SK-N-SH treated with all-trans-retinoic acid at 6 μM for 48 hours (cell line): ENCODE data around the gene TAOK3.

ENCODE experiments used
- ATAC-seq: fragments of 200-7000 bp; cut with Tn5 transposase; 3 replicates; pipeline ENCODE4 v1.9.1; 2020; ENCODE audit warnings: mild to moderate bottlenecking, moderate library complexity
- ARNTL ChIP-seq: fragments of 450-650 bp; formaldehyde crosslinking; IDR thresholded peaks from 2 replicates; pipeline ENCODE4 v1.5.0; 2020; ENCODE audit warnings: low read depth, mild to moderate bottlenecking, moderate library complexity, borderline replicate concordance
- BACH2 ChIP-seq: fragments of 250-450 bp; sonication (Bioruptor Pico); IDR thresholded peaks from 2 replicates; pipeline ENCODE4 v1.9.0; 2021; ENCODE audit warnings: mild to moderate bottlenecking, borderline replicate concordance
- CREB5 ChIP-seq: fragments of 250-450 bp; sonication (Bioruptor Pico); IDR thresholded peaks from 2 replicates; pipeline ENCODE4 v1.5.1; 2020; ENCODE audit warnings: low read depth, mild to moderate bottlenecking, moderate library complexity
- CSDC2 ChIP-seq: fragments of 250-450 bp; sonication (Bioruptor Pico); IDR thresholded peaks from 2 replicates; pipeline ENCODE4 v1.5.0; 2020; ENCODE audit warnings: mild to moderate bottlenecking, moderate library complexity
- CSRNP3 ChIP-seq: fragments of 250-450 bp; sonication (Bioruptor Pico); IDR thresholded peaks from 2 replicates; pipeline ENCODE4 v1.5.1; 2021; ENCODE audit warnings: mild to moderate bottlenecking, moderate library complexity
- ESRRG ChIP-seq: fragments of 250-450 bp; sonication (Bioruptor Pico); IDR thresholded peaks from 2 replicates; pipeline ENCODE4 v1.6.1; 2021; ENCODE audit warnings: mild to moderate bottlenecking
- GLIS3 ChIP-seq: fragments of 250-450 bp; sonication (Bioruptor Pico); IDR thresholded peaks from 2 replicates; pipeline ENCODE4 v1.5.0; 2020; ENCODE audit warnings: mild to moderate bottlenecking, moderate library complexity
- ISL1 ChIP-seq: fragments of 250-450 bp; sonication (Bioruptor Pico); IDR thresholded peaks from 2 replicates; pipeline ENCODE4 v2.1.2; 2022; ENCODE audit warnings: mild to moderate bottlenecking, moderate library complexity
- OSR1 ChIP-seq: fragments of 250-450 bp; sonication (Bioruptor Pico); IDR thresholded peaks from 2 replicates; pipeline ENCODE4 v1.8.0; 2022; ENCODE audit warnings: moderate library complexity, mild to moderate bottlenecking, inconsistent platforms
- PATZ1 ChIP-seq: fragments of 250-450 bp; sonication (Bioruptor Pico); IDR thresholded peaks from 2 replicates; pipeline ENCODE4 v1.8.0; 2020; ENCODE audit warnings: mild to moderate bottlenecking, moderate library complexity, borderline replicate concordance
- POU6F1 ChIP-seq: fragments of 250-450 bp; sonication (Bioruptor Pico); IDR thresholded peaks from 2 replicates; pipeline ENCODE4 v1.8.0; 2021; ENCODE audit warnings: low read depth, mild to moderate bottlenecking, moderate library complexity, borderline replicate concordance
- RARB ChIP-seq: fragments of 250-450 bp; sonication (Bioruptor Pico); IDR thresholded peaks from 2 replicates; pipeline ENCODE4 v1.8.0; 2021; ENCODE audit warnings: mild to moderate bottlenecking, moderate library complexity
- SNAI2 ChIP-seq: fragments of 250-450 bp; sonication (Bioruptor Pico); IDR thresholded peaks from 2 replicates; pipeline ENCODE4 v1.5.0; 2020; ENCODE audit warnings: mild to moderate bottlenecking, moderate library complexity
- TCF4 ChIP-seq: fragments of 250-450 bp; sonication (Bioruptor Pico); IDR thresholded peaks from 2 replicates; pipeline ENCODE4 v1.8.0; 2021; ENCODE audit warnings: mild to moderate bottlenecking, moderate library complexity, borderline replicate concordance
- TOX ChIP-seq: fragments of 250-450 bp; sonication (Bioruptor Pico); IDR thresholded peaks from 2 replicates; pipeline ENCODE4 v1.8.0; 2021; ENCODE audit warnings: mild to moderate bottlenecking, moderate library complexity, borderline replicate concordance
- ZC3H10 ChIP-seq: fragments of 250-450 bp; sonication (Bioruptor Pico); IDR thresholded peaks from 2 replicates; pipeline ENCODE4 v1.5.1; 2021; ENCODE audit warnings: mild to moderate bottlenecking, moderate library complexity
- ZFP3 ChIP-seq: fragments of 250-450 bp; sonication (Bioruptor Pico); IDR thresholded peaks from 2 replicates; pipeline ENCODE4 v1.5.0; 2020; ENCODE audit warnings: mild to moderate bottlenecking, moderate library complexity
- ZFP30 ChIP-seq: fragments of 450-650 bp; formaldehyde crosslinking; IDR thresholded peaks from 2 replicates; pipeline ENCODE4 v1.5.0; 2022; ENCODE audit warnings: mild to moderate bottlenecking, moderate library complexity
- ZNF565 ChIP-seq: fragments of 450-650 bp; formaldehyde crosslinking; conservative IDR thresholded peaks from 2 replicates; pipeline ENCODE4 v1.5.0; 2020; ENCODE audit warnings: low read depth, mild to moderate bottlenecking, moderate library complexity
- ZNF70 ChIP-seq: fragments of 450-650 bp; formaldehyde crosslinking; IDR thresholded peaks from 2 replicates; pipeline ENCODE4 v1.5.0; 2020; ENCODE audit warnings: mild to moderate bottlenecking, moderate library complexity
- ZNF8 ChIP-seq: fragments of 450-650 bp; formaldehyde crosslinking; IDR thresholded peaks from 2 replicates; pipeline ENCODE4 v1.5.0; 2020; ENCODE audit warnings: mild to moderate bottlenecking, moderate library complexity

Gene TAOK3

GRCh38 chr12:118307069-118307954, 65.4 kb downstream of the TAOK3 start:
- TF ChIP-seq ARNTL (CRISPR knock-in tag) (no peak), BACH2 (CRISPR knock-in tag) (no peak)
- TF ChIP-seq, all 23 proteins: peak for 0
- peak; percentile 98 for ATAC-seq

- ATAC-seq = no peak
- TF ChIP-seq TOX = no peak
- TF ChIP-seq CREB5 (CRISPR knock-in tag) = no peak
- TF ChIP-seq CSRNP3 (CRISPR knock-in tag) = no peak
- no peak for TF ChIP-seq ZFP3
- no peak for TF ChIP-seq ZFP30
- no peak for TF ChIP-seq OSR1 (CRISPR knock-in tag)
- no peak for TF ChIP-seq ZNF8
- TF ChIP-seq ESRRG (CRISPR knock-in tag) = no peak
- TF ChIP-seq ARNTL (CRISPR knock-in tag) = no peak
- no peak for TF ChIP-seq GLIS3 (CRISPR knock-in tag)
Observed at GRCh38 chr12:118304093-118304492, 68.6 kb downstream of the TAOK3 start.

GRCh38 chr12:118302053-118302452, 70.7 kb downstream of the TAOK3 start:
- peak; percentile 75 for ATAC-seq
- TF ChIP-seq ISL1 (CRISPR knock-in tag) = no peak
- TF ChIP-seq ZFP30 = no peak
- TF ChIP-seq POU6F1 = no peak
- TF ChIP-seq SNAI2 (CRISPR knock-in tag) = no peak
- TF ChIP-seq ZFP3 = no peak
- no peak for TF ChIP-seq ZNF70
- TF ChIP-seq ZNF565 = no peak
- no peak for TF ChIP-seq TCF4 (CRISPR knock-in tag)
- TF ChIP-seq PATZ1 (CRISPR knock-in tag) = no peak
- TF ChIP-seq ESRRG (CRISPR knock-in tag) = no peak
- TF ChIP-seq CREB5 (CRISPR knock-in tag) = no peak
- TF ChIP-seq CSDC2 = no peak
- no peak for TF ChIP-seq RARB (CRISPR knock-in tag)
- no peak for TF ChIP-seq ARNTL (CRISPR knock-in tag)

- no peak for ATAC-seq
- TF ChIP-seq POU6F1 (no peak), PATZ1 (CRISPR knock-in tag) (no peak), ZNF70 (no peak), TOX (no peak), CSDC2 (no peak), ARNTL (CRISPR knock-in tag) (no peak), ESRRG (CRISPR knock-in tag) (no peak), SNAI2 (CRISPR knock-in tag) (no peak), CREB5 (CRISPR knock-in tag) (no peak), ZFP30 (no peak), ZC3H10 (CRISPR knock-in tag) (no peak), TCF4 (CRISPR knock-in tag) (no peak), RARB (CRISPR knock-in tag) (no peak)
Observed at GRCh38 chr12:118299791-118300460, 72.8 kb downstream of the TAOK3 start.
